Neural progenitor cell (in vitro differentiated cells): ENCODE measurements around the gene CHAD.
"Not testable (repeated sequence)": the region's sequence is repeated elsewhere in the genome, so short reads cannot be mapped to it uniquely, and the experiment has no call there.

Experiments used
- CTCF ChIP-seq: fragments of 200-600 bp; sonication (generic); IDR thresholded peaks from 2 replicates; pipeline ENCODE4 v1.5.1; 2017; ENCODE audit warnings: antibody characterized with exemption, mild to moderate bottlenecking
- EZH2 ChIP-seq: fragments of 200-600 bp; sonication (generic); IDR thresholded peaks from 2 replicates; pipeline ENCODE4 v1.6.1; 2017; ENCODE audit warnings: antibody characterized with exemption, mild to moderate bottlenecking, moderate library complexity

- not testable (repeated sequence) for TF ChIP-seq CTCF, EZH2
These were observed 40.6 kb downstream of the CHAD start for GRCh38 chr17:50428126-50428525.
